ENCODE data around the gene VPS13A. TPM values are rescaled to one million over a fixed set of nuclear protein-coding genes. Genes with fewer than 3 reads are reported as not detected.
A peak's percentile ranks its signal among the peaks of the same experiment; 100 is the strongest.

Gene VPS13A
- total and polyA plus RNA-seq, 2 of the 13 experiments (the other 11 are each of a cell fraction or from before 2014, with no cell fraction given) = 20.4 to 20.7 TPM

- TF ChIP-seq ZNF263 (CRISPR knock-in tag; IDR thresholded peaks at IDR 0.05) = no peak
- no peak for TF ChIP-seq MTF2 (CRISPR knock-in tag; IDR thresholded peaks at IDR 0.05; ENCODE audit: borderline replicate concordance)
- no peak for TF ChIP-seq MLXIP (CRISPR knock-in tag; IDR thresholded peaks at IDR 0.05; ENCODE audit: borderline replicate concordance)
- no peak for TF ChIP-seq RNF2 (conservative IDR thresholded peaks at IDR 0.05; ENCODE audit: low read depth)
- no peak for TF ChIP-seq ZNF614 (CRISPR knock-in tag; IDR thresholded peaks at IDR 0.05; ENCODE audit: borderline replicate concordance)
- TF ChIP-seq RBM22 (optimal IDR thresholded peaks at IDR 0.05; ENCODE audit: low read length) = no peak
- no peak for TF ChIP-seq IRF2 (CRISPR knock-in tag; IDR thresholded peaks at IDR 0.05)
- no peak for TF ChIP-seq NFYC (CRISPR knock-in tag; IDR thresholded peaks at IDR 0.05)
- no peak for TF ChIP-seq SP4 (CRISPR knock-in tag; IDR thresholded peaks at IDR 0.05)
Measured at GRCh38 chr9:77166193-77166592, 11.1 kb upstream of the VPS13A start (continued).

- Histone ChIP-seq H3K4me2 (ENCODE audit: low read depth, low read length) (peak overlapping the region; percentile 66), H3K9ac (ENCODE audit: insufficient read depth, low read depth, low read length) (no peak overlapping the region), H3K27me3 (ENCODE audit: control insufficient read depth in 1 of 2, insufficient read depth in 2 of 2, low read length in 2 of 2) (peaks cover 1 to 17% of the 10 kb centered on the region in 2 experiments; a peak in 1 of 5 replicates), H3K27ac (ENCODE audit: extremely low read length, insufficient read depth, low read length) (peak overlapping the region; percentile 20), H3K79me2 (ENCODE audit: insufficient read depth, low read length) (no peaks in the 10 kb centered on the region), H3K9me3 (ENCODE audit: low read length) (no peaks in the 10 kb centered on the region), H3K36me3 (replicated peaks in 1 of 2; ENCODE audit: control insufficient read depth in 1 of 2, insufficient read depth in 2 of 2, low read length in 2 of 2) (no peaks in the 10 kb centered on the region), H4K20me1 (ENCODE audit: insufficient read depth, low read length) (no peaks in the 10 kb centered on the region), H3K4me1 (ENCODE audit: insufficient read depth, low read length) (peaks cover 48% of the 10 kb centered on the region), H3K4me3 (replicated peaks in 1 of 3; ENCODE audit: insufficient read depth in 1 of 3, low read depth in 2 of 3, low read length in 3 of 3) (peak overlapping the region in 1 of 3 experiments; percentile 19; a peak in 1 of 6 replicates), H2AFZ (ENCODE audit: low read length) (no peak overlapping the region)
- no TSS peak for BruUV-seq (replicated peaks)
- intact Hi-C loops (cut with micrococcal nuclease; ENCODE audit: unreplicated experiment) (no loop called here), in situ Hi-C loops (cut with HindIII; ENCODE audit: extremely low pct_ligation_motif_present, low pct_unique_long_range_greater_than_20kb) (loop anchor here (5.0 to 25.0 kb wide), 2 partner anchors 41 to 359 kb away; no protein-coding TSS in a partner anchor)
- DNase-seq (ENCODE audit: low spot score) (peak; percentile 99), ATAC-seq (peak; percentile 98), FAIRE-seq (peak; percentile 80)
- 0% methylated on average over 2 of the region's 2 CpGs for WGBS (ENCODE audit: low lambda C conversion rate)
- CTCF ChIA-PET (ENCODE audit: low intra/inter-chr PET ratio, low total read pairs) = no interaction called here
- POLR2A ChIA-PET = no interaction called here
- TF ChIP-seq ZNF766 (CRISPR knock-in tag; IDR thresholded peaks at IDR 0.05; ENCODE audit: borderline replicate concordance) (no peak; the same call in 1 of the 2 replicates), ZSCAN5A (CRISPR knock-in tag; IDR thresholded peaks at IDR 0.05; ENCODE audit: borderline replicate concordance) (no peak), BCL6 (CRISPR knock-in tag; IDR thresholded peaks at IDR 0.05) (peak; percentile 90), EP300 (IDR thresholded peaks at IDR 0.05; ENCODE audit: low read depth in 2 of 2, low read length in 2 of 2) (peak; percentile 75 to 94; a peak in 3 of 4 replicates), EP300 (CRISPR knock-in tag; IDR thresholded peaks at IDR 0.05; ENCODE audit: borderline replicate concordance) (peak; percentile 92), ZNF782 (CRISPR knock-in tag; IDR thresholded peaks at IDR 0.05; ENCODE audit: borderline replicate concordance) (no peak)
Measured at GRCh38 chr9:77170991-77171699, 6.2 kb upstream of the VPS13A start.

Measured in HepG2 (cell line).